Putamen (tissue), 1 donor: ENCODE data around the gene NFATC3.

Experiments used
- DNase-seq: peaks from one replicate; pipeline ENCODE4 v3.0.0-alpha.2; 2016; ENCODE audit warnings: low spot score

Gene NFATC3

GRCh38 chr16:68190081-68190480 is 104.9 kb downstream of the NFATC3 start:
- no peak for DNase-seq

GRCh38 chr16:68190736-68191510 is 105.8 kb downstream of the NFATC3 start:
- DNase-seq: peak; percentile 66

- no peak for DNase-seq
These were observed 109.1 kb downstream of the NFATC3 start for GRCh38 chr16:68194251-68194650.

DNA sequence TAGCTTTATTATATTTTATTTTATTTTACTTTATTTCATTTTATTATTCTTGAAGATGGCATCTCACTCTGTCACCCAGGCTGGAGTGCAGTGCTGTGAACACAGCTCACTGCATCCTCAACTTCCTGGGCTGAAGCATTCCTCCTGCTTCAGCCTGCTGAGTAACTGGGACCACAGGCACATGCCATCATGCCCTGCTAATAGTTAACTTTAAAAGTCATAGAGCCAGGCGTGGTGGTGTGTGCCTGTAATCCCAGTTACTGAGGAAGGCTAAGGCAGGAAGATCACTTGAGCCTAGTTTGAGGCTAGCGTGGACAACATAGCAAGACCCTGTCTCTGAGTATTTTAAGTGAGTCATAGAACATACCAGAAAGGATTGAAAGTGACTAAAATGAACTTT is 112.1 kb downstream of the NFATC3 start:
- no peak for DNase-seq

DNA sequence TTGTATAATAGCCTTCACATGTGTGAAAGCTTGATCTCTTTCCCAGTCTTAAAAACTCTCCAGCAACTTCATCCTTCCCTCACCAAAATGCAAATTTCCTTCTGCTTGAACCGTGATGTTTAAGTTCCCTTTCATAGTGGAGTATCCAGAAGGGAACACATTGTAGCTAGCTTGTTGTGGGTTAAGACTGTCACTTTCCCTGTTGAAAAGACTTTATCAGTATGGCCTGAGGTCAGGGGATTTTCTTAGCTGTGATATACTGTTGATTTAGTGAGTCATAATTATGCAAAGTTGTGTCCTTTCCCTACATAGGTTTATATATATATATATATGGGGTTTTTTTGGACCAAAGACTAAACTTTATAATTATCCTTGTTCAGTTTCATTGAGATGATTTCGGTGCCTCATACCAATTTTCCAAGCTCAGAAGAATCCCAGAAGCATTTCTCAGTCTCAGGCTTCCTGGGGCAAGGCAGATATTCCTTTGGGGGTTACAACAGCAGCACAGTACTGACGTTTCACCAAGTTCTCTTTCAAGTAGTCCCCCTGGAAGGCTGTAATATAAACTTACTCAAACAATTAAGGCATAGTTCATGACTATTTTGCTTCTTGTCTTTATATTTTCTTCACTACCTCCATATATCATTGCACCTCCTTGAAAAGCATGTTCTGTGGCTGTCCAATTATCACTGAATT is 115.1 kb downstream of the NFATC3 start:
- DNase-seq: no peak

GRCh38 chr16:68202091-68202519 is 116.9 kb downstream of the NFATC3 start:
- DNase-seq: peak; percentile 54

DNA sequence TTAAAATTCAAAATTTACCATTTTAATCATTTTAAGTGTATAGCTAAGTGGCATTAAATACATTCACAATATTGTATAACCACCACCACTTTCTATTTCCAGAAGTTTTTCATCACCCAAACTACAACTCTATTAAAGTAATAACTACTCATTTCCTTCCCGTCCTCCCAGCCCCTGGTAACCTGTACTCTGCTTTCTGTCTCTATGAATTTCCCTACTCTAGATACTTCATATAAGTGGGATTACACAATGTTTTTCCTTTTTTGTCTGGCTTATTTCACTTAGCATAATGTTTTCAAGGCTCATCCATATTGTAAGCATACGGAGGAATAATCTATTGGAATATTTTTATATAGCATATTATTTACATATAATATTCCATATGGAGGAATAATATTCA is 121.1 kb downstream of the NFATC3 start:
- DNase-seq: no peak

- DNase-seq: no peak
These were observed 129.6 kb downstream of the NFATC3 start for GRCh38 chr16:68214726-68215125.

- DNase-seq: no peak
These were observed 130.1 kb downstream of the NFATC3 start for GRCh38 chr16:68215302-68215701.

- no peak for DNase-seq
These were observed 131.1 kb downstream of the NFATC3 start for GRCh38 chr16:68216240-68216639.

GRCh38 chr16:68217506-68217905 is 132.3 kb downstream of the NFATC3 start:
- DNase-seq: no peak

DNA sequence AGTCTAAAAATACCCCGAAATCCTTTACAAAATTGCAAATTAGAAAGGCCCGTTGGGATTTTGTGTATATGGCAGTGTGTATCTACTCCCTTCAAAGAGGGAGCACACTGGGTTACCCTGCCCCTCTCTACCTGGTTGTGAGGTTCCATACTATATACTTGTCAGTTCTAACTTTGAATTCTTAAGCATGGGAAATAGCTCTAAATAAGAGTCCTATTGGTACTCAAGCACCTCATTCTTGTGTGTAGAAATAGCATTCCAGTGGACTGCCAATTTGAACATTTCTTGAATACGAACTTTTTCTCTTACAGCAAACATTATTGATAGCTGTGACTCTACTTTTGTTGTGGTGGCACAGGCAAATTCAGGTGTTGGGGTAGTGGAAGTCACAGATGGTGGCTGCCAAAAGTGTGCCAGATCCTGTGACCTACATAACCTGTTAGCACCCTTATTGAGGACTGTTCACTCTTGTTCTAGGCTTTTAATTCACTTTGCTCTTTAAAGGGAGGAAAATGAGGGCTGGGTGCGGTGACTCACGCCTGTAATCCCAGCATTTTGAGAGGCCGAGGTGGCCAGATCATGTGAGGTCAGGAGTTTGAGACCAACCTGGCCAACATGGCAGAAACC is 134.7 kb downstream of the NFATC3 start:
- no peak for DNase-seq

GRCh38 chr16:68223072-68223471 is 137.9 kb downstream of the NFATC3 start:
- DNase-seq: no peak

GRCh38 chr16:68226116-68226515 is 140.9 kb downstream of the NFATC3 start:
- no peak for DNase-seq

DNA sequence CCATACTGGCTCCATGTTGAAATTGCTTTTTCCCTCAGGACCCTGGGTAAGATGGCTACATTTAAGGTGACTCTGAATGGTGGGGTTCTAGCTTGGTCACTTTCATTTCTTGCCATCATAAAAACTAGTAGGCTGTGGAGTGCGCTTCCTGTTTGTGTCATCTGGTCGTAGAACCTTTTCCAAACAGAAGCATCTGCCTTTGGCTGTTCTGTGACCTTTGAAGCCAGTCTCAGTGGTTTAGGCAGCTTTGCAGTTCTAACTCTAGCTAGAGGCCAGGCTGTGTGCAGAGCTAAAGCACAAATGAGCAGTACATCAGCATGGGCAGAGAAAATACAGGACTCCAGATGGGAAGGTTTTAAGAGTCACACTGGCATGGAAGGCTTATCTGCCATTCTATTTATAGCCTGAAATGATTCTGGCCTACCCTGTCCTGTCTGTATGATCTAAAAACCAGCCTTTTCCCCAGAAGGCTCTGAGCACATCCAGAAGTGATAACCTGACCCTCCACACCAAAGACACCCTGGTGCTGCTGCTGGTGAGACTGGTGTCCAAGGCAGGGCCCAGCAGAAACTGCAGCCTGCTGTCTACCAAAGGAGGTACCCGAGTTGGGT is 142.1 kb downstream of the NFATC3 start:
- no peak for DNase-seq

DNA sequence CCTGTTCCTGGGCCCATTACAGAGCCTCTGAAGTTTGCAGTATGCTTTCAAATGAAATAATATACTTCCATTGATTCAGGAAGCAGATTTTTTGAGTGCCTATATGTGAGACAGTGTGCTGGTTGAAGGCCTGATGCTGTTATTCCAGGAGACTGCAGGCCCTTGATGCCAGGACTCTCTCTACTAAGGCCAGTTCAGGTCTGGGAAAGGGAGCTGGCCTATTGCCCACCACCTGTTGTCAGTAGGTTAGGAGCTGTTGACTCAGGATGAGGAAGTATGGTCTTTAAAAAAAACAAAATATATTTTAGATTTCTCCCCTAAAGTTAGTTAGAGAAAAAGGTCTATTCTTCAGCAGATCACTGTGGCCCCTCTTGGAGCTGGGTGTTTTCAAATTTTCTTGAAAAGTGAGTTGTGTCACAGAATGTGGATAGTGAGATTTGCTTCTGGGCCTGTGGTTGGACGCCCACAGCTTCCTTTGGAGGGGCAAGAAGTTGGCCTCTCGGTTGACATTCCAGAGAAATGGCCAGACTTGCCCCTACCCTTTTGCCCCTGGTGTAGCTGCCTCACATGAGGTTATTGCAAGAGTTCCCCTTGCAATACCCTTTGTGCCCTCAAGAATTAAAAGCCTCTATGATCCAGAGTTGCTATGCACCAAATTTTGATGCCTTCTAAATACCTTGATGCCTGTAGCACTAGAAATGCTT is 142.8 kb downstream of the NFATC3 start:
- DNase-seq: no peak

GRCh38 chr16:68228652-68229051 is 143.5 kb downstream of the NFATC3 start:
- no peak for DNase-seq

GRCh38 chr16:68229431-68230175 is 144.4 kb downstream of the NFATC3 start:
- DNase-seq: peak; percentile 62

- DNase-seq: no peak
These were observed 145.0 kb downstream of the NFATC3 start for GRCh38 chr16:68230176-68230571.

- no peak for DNase-seq
These were observed 145.8 kb downstream of the NFATC3 start for GRCh38 chr16:68230956-68231355.
